ENCODE measurements around the gene CAPG.
"Not testable (repeated sequence)": the region's sequence is repeated elsewhere in the genome, so short reads cannot be mapped to it uniquely, and the experiment has no call there.

Gene CAPG, protein sequence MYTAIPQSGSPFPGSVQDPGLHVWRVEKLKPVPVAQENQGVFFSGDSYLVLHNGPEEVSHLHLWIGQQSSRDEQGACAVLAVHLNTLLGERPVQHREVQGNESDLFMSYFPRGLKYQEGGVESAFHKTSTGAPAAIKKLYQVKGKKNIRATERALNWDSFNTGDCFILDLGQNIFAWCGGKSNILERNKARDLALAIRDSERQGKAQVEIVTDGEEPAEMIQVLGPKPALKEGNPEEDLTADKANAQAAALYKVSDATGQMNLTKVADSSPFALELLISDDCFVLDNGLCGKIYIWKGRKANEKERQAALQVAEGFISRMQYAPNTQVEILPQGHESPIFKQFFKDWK

GRCh38 chr2:85409845-85410583, at the start of gene CAPG:
TSS of gene CAPG (minus strand) at chr2:85410366. CDS start at chr2:85402145, 8,221 bp downstream.
- no peak for DNase-seq

DNA sequence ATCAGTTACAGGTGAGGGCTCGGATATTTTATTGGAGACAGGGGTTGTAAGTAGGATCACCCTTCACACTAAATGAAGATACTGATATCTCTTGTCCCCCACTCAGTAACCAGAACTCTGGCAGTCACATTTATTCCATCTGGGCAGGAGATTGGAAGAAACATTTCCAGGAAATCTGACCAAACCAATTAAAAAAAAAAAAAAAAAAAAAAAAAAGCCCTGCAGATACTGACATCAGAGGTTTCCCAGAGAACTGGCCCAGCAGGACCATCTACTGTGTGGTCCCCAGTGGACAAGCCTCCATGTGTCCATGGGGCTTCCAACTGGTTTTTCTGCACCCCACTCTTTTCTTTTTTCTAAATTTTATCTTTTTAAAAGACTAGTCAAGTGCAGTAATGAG, 49.6 kb upstream of the CAPG start:
- DNase-seq = no peak

- no peak for DNase-seq
Measured at GRCh38 chr2:85458601-85459563, 48.7 kb upstream of the CAPG start.

DNA sequence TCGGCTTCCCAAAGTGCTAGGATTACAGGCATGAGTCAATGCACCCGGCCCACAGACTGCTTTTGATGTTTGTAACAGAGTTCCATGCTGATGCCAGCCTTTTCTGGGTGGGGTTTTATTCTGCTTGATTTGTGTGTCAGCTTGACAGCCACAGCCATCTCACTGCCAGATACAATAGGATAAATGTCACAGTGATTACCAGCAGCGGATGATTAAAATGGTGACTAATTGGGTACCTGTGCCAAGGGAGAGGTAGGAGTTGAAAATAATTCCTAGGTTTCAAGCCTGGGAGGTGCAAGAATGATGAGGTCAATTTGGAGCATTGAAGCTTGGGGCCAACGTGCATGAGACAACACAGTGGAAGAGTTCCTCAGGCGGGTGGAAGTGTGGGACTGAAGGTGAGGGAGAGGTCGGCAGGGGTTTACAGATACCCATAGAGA, 47.7 kb upstream of the CAPG start:
- DNase-seq = no peak

DNA sequence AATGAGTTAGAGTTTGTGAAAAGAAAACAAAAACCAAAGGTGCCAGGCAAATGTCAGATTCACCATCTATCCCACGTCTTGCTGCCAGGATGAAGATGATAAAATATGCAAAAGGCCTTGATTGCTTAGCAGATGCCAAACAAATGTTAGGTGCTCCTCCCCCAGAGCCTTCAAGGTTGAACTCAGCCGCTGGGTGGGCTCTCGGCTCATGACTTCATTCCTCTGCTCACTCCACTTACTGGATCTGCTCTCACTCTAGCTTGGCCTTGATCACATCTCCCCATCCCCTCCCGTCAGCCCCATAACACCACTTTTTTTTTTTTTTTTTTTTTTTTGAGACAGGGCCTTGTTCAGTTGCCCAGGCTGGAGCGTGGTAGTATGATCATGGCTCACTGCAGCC, 46.9 kb upstream of the CAPG start:
- no peak for DNase-seq

GRCh38 chr2:85455552-85456090, 45.5 kb upstream of the CAPG start:
- no peak for DNase-seq

GRCh38 chr2:85453571-85453970, 43.4 kb upstream of the CAPG start:
- no peak for DNase-seq

- DNase-seq = no peak
Measured at GRCh38 chr2:85452237-85452636, 42.1 kb upstream of the CAPG start.

- DNase-seq = no peak
Measured at GRCh38 chr2:85449214-85449588, 39.0 kb upstream of the CAPG start.

DNA sequence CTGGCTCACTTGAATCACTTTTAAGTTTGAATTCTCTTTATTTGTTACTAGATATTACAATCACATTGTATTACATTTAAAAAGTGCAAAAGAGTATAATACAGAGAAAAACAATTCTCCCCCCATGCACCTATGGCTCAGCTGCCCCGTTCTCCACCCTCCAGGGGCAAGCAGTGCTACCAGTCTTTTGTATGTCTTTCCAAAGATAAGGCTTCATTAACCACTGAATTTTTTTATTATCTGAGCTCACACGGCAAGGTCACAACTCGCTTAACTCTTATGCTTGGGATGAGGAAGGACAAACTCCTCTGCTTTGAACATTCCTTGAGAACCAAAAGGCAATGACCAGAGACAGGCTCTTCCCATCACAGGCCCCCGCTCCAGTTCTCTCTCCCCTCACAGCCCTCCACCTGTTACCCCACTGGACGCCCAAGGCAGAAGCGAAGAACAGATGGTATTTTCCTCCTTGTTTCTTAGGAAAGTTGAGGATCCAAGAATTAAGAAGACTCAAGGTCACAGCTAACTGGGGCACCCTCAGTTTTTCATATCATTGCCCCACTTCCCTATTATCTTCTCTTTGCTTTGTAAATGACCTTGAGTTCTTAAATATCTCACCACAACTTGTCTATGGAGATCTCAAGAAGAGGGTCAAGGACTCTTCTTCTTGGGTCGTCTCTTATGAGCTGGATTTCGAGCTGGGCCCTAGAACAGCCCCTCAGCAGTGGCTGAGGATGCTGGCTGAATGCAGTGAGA, 38.5 kb upstream of the CAPG start:
- DNase-seq = no peak

GRCh38 chr2:85447222-85447585, 37.0 kb upstream of the CAPG start:
- DNase-seq = no peak

GRCh38 chr2:85446296-85447221, 36.4 kb upstream of the CAPG start:
- DNase-seq = no peak

GRCh38 chr2:85445316-85446295, 35.4 kb upstream of the CAPG start:
- DNase-seq = no peak

DNA sequence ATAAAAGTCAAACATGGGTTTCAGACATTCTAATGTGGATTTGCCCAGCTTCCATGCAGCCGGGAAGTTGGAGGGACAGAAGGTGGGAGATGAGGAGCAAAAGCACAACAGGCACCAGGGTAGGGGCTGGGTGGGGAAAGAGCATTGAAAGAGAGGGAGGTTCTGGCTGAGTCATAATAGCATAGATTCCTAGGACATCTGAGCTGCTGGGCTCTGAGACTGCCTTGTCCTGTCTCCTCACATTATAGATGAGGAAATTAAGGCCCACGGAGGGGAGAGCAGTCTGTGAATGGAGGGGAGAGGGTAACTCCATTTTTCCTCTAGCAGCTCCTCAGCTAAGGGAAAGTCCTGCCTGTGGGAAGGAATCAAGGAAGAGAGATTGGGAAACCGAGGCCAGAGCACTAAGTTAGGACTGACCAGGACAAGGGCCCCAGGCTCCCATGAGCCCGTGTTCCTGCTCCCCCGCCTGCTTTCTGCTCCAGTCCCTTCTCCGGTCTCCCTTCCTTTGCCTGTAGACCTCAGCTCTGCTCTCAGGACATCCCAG, 34.5 kb upstream of the CAPG start:
- no peak for DNase-seq

DNA sequence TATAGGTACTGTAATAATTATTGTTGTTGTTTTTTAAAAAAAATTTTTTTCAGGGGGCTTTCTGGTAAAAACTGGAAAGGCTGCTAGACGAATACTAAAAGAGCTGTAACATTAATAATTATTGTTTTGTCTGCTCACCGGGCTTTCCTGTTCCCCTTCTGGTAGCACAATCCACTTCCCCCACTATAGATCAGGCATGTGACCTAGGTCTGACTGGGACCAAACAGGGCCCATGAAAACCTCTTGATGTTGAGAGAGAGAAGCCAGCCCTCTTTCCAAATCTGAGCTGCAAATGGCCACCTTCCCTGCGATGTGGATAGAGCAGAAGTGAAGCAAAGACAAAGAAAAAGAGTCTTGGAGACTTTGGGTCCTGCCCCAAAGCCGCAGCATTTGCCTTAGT, 31.7 kb upstream of the CAPG start:
- no peak for DNase-seq

DNA sequence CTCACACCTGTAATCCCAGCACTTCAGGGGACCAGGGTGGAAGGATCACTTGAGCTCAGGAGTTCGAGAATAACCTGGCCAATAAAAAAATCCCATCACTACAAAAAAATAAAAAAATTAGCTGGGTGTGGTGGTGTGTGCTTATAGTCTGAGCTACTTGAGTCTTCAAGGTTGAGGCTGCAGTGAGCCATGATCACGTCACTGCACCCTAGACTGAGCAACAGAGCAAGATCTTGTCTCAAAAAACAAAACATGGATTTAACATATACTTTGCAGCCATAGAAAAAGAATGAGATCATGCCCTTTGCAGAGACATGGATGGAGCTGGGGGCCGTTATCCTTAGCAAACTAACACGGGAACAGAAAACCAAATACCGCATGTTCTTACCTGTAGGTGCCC, 30.6 kb upstream of the CAPG start:
- no peak for DNase-seq

DNA sequence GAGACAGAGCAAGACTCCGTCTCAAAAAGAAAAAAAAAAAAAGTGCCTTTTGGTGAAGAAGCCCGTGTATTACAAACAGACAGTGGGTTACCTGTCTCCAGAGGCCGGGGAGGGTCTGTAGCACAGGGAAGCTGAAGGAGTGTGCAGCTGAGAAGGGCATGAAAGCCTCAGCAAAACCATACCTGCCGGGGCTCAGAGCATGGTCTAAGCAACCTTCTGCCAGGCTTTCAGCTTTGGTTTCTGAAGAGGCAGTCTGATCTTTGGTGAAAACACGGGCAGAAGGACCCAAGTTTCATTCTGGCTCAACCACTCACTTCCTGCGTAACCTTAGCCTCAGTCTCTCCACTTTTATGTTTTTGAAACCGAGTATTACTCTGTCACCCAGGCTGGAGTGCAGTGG, 29.8 kb upstream of the CAPG start:
- DNase-seq = no peak

DNA sequence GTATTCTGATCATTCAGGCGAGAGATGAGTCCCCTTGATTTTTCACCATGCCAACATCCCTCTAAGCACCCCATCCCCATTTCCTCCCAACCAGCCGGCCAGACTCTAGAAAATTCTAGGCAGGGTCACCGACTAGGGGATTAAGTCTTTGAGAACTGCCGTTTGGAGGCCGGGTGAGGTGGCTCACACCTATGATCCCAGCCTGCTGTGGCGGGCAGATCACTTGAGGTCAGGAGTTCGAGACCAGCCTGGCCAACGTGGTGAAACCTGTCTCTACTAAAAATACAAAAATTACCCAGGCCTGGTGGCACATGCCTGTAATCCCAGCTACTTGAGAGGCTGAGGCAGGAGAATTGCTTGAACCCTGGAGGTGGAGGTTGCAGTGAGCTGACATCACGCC, 29.4 kb upstream of the CAPG start:
- not testable (repeated sequence) for DNase-seq

DNA sequence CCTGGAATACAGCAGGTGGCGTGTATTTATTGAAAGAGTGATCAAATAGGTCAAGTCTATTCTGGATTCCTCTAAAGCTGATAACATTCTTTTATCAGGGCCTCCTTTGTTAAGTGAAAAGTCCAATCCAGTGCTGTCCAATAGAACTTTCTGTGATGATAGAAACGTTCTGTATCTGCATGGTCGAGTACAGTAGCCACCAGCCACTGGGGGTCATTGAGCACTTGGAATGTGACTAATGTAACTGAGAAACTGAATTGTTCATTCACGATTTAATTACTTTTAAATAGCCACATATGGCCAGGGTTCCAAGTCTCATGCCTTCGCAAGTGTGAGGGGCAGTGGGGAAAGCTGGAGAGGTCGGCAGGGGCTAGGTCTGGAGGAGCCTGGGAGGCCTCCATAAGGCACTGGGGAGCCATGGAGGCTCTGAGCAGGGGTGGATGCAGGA, 28.9 kb upstream of the CAPG start:
- no peak for DNase-seq
